Activated B cell treated with CpG ODN at 0.5 μM for 24 hours (primary cell): ENCODE measurements around the gene POC1B. TPM values are rescaled to one million over a fixed set of nuclear protein-coding genes. Genes with fewer than 3 reads are reported as not detected.

ENCODE experiments used
- ATAC-seq: fragments of 200-7000 bp; cut with Tn5 transposase; one replicate; pipeline ENCODE4 v1.10.0; 2021; ENCODE audit warnings: low read depth, mild to moderate bottlenecking, moderate library complexity
- CTCF ChIA-PET: fragments of 350-600 bp; sonication (Branson Sonifier 250); formaldehyde crosslinking; loops from one replicate; lab custom pipeline; 2021; ENCODE audit warnings: antibody characterized with exemption; lab: Charles Lee
- POLR2A ChIA-PET: fragments of 350-600 bp; sonication (Branson Sonifier 250); formaldehyde crosslinking; loops from one replicate; lab custom pipeline; 2021; ENCODE audit warnings: antibody characterized with exemption; lab: Charles Lee
- DNase-seq: peaks from one replicate; pipeline ENCODE4 v3.0.0; 2022
- H3K27ac Mint-ChIP-seq: one replicate; pipeline ENCODE4 v1.8.0; 2020; ENCODE audit warnings: mixed read lengths
- H3K27me3 Mint-ChIP-seq: one replicate; pipeline ENCODE4 v1.8.0; 2021; ENCODE audit warnings: mixed read lengths
- H3K36me3 Mint-ChIP-seq: one replicate; pipeline ENCODE4 v1.8.0; 2021; ENCODE audit warnings: low read depth, mixed read lengths
- H3K4me1 Mint-ChIP-seq: one replicate; pipeline ENCODE4 v1.8.0; 2021; ENCODE audit warnings: mixed read lengths
- H3K4me3 Mint-ChIP-seq: one replicate; pipeline ENCODE4 v1.8.0; 2020; ENCODE audit warnings: mild to moderate bottlenecking, mixed read lengths
- H3K9me3 Mint-ChIP-seq: one replicate; pipeline ENCODE4 v1.8.0; 2020; ENCODE audit warnings: mixed read lengths
- CTCF ChIP-seq: fragments of 200-600 bp; IDR thresholded peaks from one replicate; pipeline ENCODE4 v1.8.0; 2022; ENCODE audit warnings: antibody characterized with exemption, mild to moderate bottlenecking
- intact Hi-C: fragments of 100-400 bp; cut with micrococcal nuclease; formaldehyde crosslinking; loops from one replicate; pipeline ENCODE4 v1.15.1; 2024
- total RNA-seq: library from RNA; stranded (reverse); gene quantifications from 2 replicates; pipeline ENCODE4 v1.2.3, GENCODE V29; 2022

Gene POC1B
- total RNA-seq, 1 donor from 2014 or later: 27.3 TPM

- Mint-ChIP-seq H3K27me3 (no peaks in the 10 kb centered on the region), H3K36me3 (peaks cover 41% of the 10 kb centered on the region), H3K9me3 (peaks cover 4% of the 10 kb centered on the region), H3K27ac (no peak overlapping the region), H3K4me3 (no peak overlapping the region), H3K4me1 (no peaks in the 10 kb centered on the region)
- ChIA-PET POLR2A (no interaction called here), CTCF (interaction anchor here (1.6 kb wide), 1 partner anchor 22 kb away, joined by 5 read pairs; no protein-coding TSS in a partner anchor)
- intact Hi-C loops: no loop called here
- no peak for TF ChIP-seq CTCF
- no peak for ATAC-seq
- DNase-seq: no peak
Measured at GRCh38 chr12:89439941-89440340, 85.9 kb downstream of the POC1B start.

- peaks cover 4% of the 10 kb centered on the region for H3K9me3 Mint-ChIP-seq
- intact Hi-C loops: no loop called here
- H3K27me3 Mint-ChIP-seq: no peaks in the 10 kb centered on the region
- H3K27ac Mint-ChIP-seq: no peak overlapping the region
- POLR2A ChIA-PET: no interaction called here
- DNase-seq (no peak), ATAC-seq (no peak)
- H3K36me3 Mint-ChIP-seq: peaks cover 47% of the 10 kb centered on the region
- no peaks in the 10 kb centered on the region for H3K4me1 Mint-ChIP-seq
- TF ChIP-seq CTCF: no peak
- CTCF ChIA-PET: no interaction called here
- H3K4me3 Mint-ChIP-seq: no peak overlapping the region
Measured at GRCh38 chr12:89437231-89437630, 88.6 kb downstream of the POC1B start.

GRCh38 chr12:89436062-89436461 lies 89.8 kb downstream of the POC1B start:
- ATAC-seq (no peak), DNase-seq (no peak)
- CTCF ChIA-PET: no interaction called here
- H3K9me3 Mint-ChIP-seq: peaks cover 4% of the 10 kb centered on the region
- H3K4me3 Mint-ChIP-seq: no peak overlapping the region
- no peak for TF ChIP-seq CTCF
- intact Hi-C loops: no loop called here
- POLR2A ChIA-PET: no interaction called here
- no peaks in the 10 kb centered on the region for H3K4me1 Mint-ChIP-seq
- H3K36me3 Mint-ChIP-seq: peaks cover 39% of the 10 kb centered on the region
- H3K27ac Mint-ChIP-seq: no peak overlapping the region
- H3K27me3 Mint-ChIP-seq: no peaks in the 10 kb centered on the region

GRCh38 chr12:89433634-89434033 lies 92.2 kb downstream of the POC1B start:
- peaks cover 27% of the 10 kb centered on the region for H3K36me3 Mint-ChIP-seq
- CTCF ChIA-PET: no interaction called here

GRCh38 chr12:89432396-89432795 lies 93.5 kb downstream of the POC1B start:
- no peaks in the 10 kb centered on the region for H3K27me3 Mint-ChIP-seq
- intact Hi-C loops: no loop called here
- peaks cover 26% of the 10 kb centered on the region for H3K36me3 Mint-ChIP-seq
- ChIA-PET CTCF (no interaction called here), POLR2A (no interaction called here)
- DNase-seq (no peak), ATAC-seq (no peak)
- no peak for TF ChIP-seq CTCF
- peaks cover 12% of the 10 kb centered on the region for H3K4me1 Mint-ChIP-seq
- no peaks in the 10 kb centered on the region for H3K9me3 Mint-ChIP-seq
- no peak overlapping the region for H3K27ac Mint-ChIP-seq
- no peak overlapping the region for H3K4me3 Mint-ChIP-seq

More at GRCh38 chr12:89433634-89434033, 92.2 kb downstream of the POC1B start:
- no peak for ATAC-seq
- Mint-ChIP-seq H3K4me3 (no peak overlapping the region), H3K27ac (no peak overlapping the region), H3K27me3 (no peaks in the 10 kb centered on the region), H3K9me3 (peaks cover 4% of the 10 kb centered on the region), H3K4me1 (peaks cover 2% of the 10 kb centered on the region)
- intact Hi-C loops: no loop called here
- DNase-seq: no peak
- POLR2A ChIA-PET: no interaction called here
- TF ChIP-seq CTCF: no peak
